AG09319 (cell line): Measurements from ENCODE around the gene NXPH4.

Experiments
- DNase-seq: peaks from one replicate; pipeline ENCODE4 v3.0.0-alpha.2; 2010; ENCODE audit warnings: low read depth; ENCODE audit errors: extremely low read depth
- TF ChIP-seq, protein P1 (sequence below): IDR thresholded peaks from 2 replicates; pipeline ENCODE4 v1.5.1; 2011; ENCODE audit warnings: low read depth, mild to moderate bottlenecking, inconsistent platforms, low read length, moderate library complexity

NXPH4 gene

DNA sequence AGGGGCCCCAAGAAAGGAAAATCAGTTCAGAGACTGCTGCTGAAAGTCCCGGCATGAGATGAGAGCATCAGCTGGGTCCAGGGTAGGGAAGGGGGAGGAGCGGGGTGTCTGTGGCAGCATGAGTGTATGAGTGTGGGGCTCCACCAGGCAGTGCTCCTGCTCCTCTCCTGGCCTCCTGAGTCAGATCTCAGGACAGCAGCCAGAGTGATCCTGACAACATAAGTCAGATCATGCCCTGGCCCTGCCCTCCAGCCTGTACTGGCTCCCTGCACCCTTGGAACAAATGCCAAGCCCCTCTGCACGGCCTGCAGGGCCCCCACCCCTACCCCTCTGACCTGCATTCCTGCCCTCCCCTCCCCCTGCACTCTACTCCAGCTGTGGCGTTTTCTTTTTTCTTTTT lies 44.9 kb upstream of the NXPH4 start:
- TF ChIP-seq, protein P1, sequence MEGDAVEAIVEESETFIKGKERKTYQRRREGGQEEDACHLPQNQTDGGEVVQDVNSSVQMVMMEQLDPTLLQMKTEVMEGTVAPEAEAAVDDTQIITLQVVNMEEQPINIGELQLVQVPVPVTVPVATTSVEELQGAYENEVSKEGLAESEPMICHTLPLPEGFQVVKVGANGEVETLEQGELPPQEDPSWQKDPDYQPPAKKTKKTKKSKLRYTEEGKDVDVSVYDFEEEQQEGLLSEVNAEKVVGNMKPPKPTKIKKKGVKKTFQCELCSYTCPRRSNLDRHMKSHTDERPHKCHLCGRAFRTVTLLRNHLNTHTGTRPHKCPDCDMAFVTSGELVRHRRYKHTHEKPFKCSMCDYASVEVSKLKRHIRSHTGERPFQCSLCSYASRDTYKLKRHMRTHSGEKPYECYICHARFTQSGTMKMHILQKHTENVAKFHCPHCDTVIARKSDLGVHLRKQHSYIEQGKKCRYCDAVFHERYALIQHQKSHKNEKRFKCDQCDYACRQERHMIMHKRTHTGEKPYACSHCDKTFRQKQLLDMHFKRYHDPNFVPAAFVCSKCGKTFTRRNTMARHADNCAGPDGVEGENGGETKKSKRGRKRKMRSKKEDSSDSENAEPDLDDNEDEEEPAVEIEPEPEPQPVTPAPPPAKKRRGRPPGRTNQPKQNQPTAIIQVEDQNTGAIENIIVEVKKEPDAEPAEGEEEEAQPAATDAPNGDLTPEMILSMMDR, result peak; percentile 1
- DNase-seq, result no peak

DNA sequence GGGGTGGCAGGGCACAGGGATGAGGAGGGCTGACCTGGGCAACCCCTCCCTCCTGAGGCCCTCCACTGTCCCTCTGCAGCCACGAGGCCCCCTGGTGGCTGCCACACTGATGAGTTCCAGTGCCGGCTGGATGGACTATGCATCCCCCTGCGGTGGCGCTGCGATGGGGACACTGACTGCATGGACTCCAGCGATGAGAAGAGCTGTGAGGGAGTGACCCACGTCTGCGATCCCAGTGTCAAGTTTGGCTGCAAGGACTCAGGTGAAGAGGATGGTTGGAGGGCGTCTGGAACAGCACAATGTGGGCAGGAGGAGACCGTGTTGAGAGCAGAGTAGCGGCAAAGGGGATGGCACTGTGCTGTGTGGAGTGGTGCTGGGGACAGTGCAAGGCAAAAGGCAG lies 43.5 kb upstream of the NXPH4 start:
- DNase-seq, result no peak
- TF ChIP-seq, protein P1, result peak; percentile 59

DNA sequence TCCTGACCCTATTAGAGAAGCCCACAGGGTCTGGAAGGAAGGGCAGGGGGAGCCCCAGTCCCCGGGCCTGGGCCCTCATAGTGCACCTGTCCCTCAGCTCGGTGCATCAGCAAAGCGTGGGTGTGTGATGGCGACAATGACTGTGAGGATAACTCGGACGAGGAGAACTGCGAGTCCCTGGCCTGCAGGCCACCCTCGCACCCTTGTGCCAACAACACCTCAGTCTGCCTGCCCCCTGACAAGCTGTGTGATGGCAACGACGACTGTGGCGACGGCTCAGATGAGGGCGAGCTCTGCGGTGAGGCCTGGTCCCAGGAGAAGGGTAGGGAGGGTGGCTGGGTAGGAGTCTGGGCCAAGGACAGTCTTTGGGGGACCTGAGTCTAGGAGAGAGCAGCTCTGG lies 42.9 kb upstream of the NXPH4 start:
- DNase-seq, result no peak
- TF ChIP-seq, protein P1, result no peak

DNA sequence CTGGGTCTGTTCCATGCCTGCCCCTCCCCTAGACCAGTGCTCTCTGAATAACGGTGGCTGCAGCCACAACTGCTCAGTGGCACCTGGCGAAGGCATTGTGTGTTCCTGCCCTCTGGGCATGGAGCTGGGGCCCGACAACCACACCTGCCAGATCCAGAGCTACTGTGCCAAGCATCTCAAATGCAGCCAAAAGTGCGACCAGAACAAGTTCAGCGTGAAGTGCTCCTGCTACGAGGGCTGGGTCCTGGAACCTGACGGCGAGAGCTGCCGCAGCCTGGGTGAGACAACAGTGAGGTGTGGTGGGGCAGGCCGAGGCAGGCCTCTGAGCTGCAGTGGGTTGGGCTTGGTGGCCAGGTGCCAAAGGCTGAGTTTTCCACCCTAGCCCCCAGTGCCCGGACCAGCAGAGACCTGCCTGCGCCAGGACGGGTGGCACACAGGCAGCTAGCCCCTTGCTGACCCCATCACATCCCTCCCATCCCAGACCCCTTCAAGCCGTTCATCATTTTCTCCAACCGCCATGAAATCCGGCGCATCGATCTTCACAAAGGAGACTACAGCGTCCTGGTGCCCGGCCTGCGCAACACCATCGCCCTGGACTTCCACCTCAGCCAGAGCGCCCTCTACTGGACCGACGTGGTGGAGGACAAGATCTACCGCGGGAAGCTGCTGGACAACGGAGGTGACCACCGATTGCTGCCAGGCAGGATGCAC lies 41.0 kb upstream of the NXPH4 start:
- DNase-seq, result peak; percentile 40
- TF ChIP-seq, protein P1, result peak; percentile 85

DNA sequence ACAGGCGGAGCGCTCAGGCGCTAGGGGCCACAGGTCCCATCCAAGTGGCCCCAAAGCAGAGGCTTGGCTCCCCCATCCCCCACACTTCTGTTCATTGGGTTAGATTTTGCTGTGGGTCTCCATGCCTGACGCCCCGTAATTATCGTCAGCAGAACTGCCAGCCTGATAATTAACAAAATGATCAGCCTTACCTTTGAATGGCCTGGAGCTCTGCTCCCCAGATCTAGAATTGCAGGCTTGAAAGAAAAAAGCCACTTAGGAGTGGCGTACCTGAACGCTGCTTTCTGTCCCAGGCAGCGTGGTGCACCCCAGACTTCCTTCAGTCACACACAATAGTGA lies 40.5 kb upstream of the NXPH4 start:
- TF ChIP-seq, protein P1, result no peak
- no peak for DNase-seq

DNA sequence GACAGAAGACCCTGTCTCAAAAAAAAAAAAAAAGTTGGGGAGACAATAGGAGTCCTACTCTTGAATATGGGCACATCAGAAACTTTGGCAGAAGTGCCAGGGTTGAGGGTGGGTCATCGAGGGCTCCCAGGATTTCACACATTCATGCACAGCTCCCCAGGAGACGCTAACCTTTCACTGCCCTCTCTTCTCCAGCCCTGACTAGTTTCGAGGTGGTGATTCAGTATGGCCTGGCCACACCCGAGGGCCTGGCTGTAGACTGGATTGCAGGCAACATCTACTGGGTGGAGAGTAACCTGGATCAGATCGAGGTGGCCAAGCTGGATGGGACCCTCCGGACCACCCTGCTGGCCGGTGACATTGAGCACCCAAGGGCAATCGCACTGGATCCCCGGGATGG lies 39.7 kb upstream of the NXPH4 start:
- no peak for DNase-seq
- TF ChIP-seq, protein P1, result no peak

DNA sequence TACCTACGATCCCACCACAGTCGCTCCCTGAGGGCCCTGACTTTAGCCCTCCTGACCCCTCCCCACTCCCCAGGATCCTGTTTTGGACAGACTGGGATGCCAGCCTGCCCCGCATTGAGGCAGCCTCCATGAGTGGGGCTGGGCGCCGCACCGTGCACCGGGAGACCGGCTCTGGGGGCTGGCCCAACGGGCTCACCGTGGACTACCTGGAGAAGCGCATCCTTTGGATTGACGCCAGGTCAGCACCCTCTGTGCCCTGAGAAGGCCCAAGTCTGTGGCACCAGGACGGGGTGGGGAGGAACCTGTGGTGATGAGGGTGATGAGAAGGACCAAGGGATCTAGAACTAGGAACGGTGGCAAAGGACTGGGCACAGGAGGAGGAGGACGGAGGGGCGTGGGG lies 39.2 kb upstream of the NXPH4 start:
- TF ChIP-seq, protein P1, result no peak
- DNase-seq, result no peak
